Measurements from ENCODE around the gene B3GALNT2.
A peak's percentile ranks its signal among the peaks of the same experiment; 100 is the strongest.

Gene B3GALNT2

DNA sequence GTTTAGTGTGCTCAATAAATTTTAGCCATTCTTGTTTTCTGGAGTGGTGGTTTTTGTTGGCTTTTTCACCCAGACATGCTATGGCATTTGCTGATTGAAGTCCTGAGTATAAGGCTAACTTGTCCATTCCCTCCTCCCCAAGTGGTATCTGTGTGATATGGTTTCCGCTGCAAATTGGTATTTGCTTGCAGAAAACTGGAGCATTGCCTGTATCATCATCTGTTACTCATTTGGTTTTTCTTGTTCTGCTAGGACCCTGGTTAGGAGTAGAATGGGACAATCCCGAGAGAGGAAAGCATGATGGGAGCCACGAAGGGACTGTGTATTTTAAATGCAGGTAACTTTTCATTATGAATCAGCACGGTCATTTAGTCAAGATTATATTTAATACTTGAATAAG is 103.0 kb downstream of the B3GALNT2 start:
- Histone ChIP-seq H3K4me3 (ENCODE audit: low read depth, low read length) (no peak overlapping the region), H3K27me3 (ENCODE audit: insufficient read depth, low read depth, severe bottlenecking) (no peaks in the 10 kb centered on the region), H3K9me3 (ENCODE audit: severe bottlenecking) (no peaks in the 10 kb centered on the region), H3K27ac (no peak overlapping the region), H3K36me3 (peaks cover 19% of the 10 kb centered on the region)
- peak; percentile 0 for DNase-seq
- TF ChIP-seq, protein P1, sequence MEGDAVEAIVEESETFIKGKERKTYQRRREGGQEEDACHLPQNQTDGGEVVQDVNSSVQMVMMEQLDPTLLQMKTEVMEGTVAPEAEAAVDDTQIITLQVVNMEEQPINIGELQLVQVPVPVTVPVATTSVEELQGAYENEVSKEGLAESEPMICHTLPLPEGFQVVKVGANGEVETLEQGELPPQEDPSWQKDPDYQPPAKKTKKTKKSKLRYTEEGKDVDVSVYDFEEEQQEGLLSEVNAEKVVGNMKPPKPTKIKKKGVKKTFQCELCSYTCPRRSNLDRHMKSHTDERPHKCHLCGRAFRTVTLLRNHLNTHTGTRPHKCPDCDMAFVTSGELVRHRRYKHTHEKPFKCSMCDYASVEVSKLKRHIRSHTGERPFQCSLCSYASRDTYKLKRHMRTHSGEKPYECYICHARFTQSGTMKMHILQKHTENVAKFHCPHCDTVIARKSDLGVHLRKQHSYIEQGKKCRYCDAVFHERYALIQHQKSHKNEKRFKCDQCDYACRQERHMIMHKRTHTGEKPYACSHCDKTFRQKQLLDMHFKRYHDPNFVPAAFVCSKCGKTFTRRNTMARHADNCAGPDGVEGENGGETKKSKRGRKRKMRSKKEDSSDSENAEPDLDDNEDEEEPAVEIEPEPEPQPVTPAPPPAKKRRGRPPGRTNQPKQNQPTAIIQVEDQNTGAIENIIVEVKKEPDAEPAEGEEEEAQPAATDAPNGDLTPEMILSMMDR (IDR thresholded peaks at IDR 0.05; ENCODE audit: low read depth, low read length), result no peak

All from WERI-Rb-1 (cell line).